ENCODE results near the gene MEDAG. TPM values are rescaled to one million over a fixed set of nuclear protein-coding genes. Genes with fewer than 3 reads are reported as not detected.

MEDAG gene
- total RNA-seq, 4 donors from 2014 or later = 10.3 to 15.9 (median 14.8) TPM

- Histone ChIP-seq H3K36me3 (peaks cover 3% of the 10 kb centered on the region), H3K4me1 (peaks cover 8% of the 10 kb centered on the region), H3K4me3 (no peak overlapping the region), H3K9me3 (no peaks in the 10 kb centered on the region), H3K27ac (no peak overlapping the region), H3K27me3 (peaks cover 3% of the 10 kb centered on the region)
- WGBS = 85% methylated on average over 1 of the region's 1 CpG
- DNase-seq (ENCODE audit: low spot score in 2 of 2) = no peak
- TF ChIP-seq EP300 (IDR thresholded peaks at IDR 0.05) = no peak
- no peak for TF ChIP-seq POLR2AphosphoS5 (IDR thresholded peaks at IDR 0.05)
- TF ChIP-seq, protein P1, sequence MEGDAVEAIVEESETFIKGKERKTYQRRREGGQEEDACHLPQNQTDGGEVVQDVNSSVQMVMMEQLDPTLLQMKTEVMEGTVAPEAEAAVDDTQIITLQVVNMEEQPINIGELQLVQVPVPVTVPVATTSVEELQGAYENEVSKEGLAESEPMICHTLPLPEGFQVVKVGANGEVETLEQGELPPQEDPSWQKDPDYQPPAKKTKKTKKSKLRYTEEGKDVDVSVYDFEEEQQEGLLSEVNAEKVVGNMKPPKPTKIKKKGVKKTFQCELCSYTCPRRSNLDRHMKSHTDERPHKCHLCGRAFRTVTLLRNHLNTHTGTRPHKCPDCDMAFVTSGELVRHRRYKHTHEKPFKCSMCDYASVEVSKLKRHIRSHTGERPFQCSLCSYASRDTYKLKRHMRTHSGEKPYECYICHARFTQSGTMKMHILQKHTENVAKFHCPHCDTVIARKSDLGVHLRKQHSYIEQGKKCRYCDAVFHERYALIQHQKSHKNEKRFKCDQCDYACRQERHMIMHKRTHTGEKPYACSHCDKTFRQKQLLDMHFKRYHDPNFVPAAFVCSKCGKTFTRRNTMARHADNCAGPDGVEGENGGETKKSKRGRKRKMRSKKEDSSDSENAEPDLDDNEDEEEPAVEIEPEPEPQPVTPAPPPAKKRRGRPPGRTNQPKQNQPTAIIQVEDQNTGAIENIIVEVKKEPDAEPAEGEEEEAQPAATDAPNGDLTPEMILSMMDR (IDR thresholded peaks at IDR 0.05) = no peak
- no peak for TF ChIP-seq POLR2A (IDR thresholded peaks at IDR 0.05)
Observed at GRCh38 chr13:30927595-30927994, 21.5 kb downstream of the MEDAG start.

- H3K27me3 ChIP-seq = peaks cover 5% of the 10 kb centered on the region
- H3K4me1 ChIP-seq = peaks cover 7% of the 10 kb centered on the region
- peaks cover 3% of the 10 kb centered on the region for H3K36me3 ChIP-seq
- DNase-seq (ENCODE audit: low spot score in 2 of 2) = no peak
- no peaks in the 10 kb centered on the region for H3K9me3 ChIP-seq
- H3K27ac ChIP-seq = no peak overlapping the region
- no peak for TF ChIP-seq POLR2AphosphoS5 (IDR thresholded peaks at IDR 0.05)
- no peak overlapping the region for H3K4me3 ChIP-seq
- WGBS = 59% methylated on average over 5 of the region's 5 CpGs
Observed at GRCh38 chr13:30928978-30929377, 22.9 kb downstream of the MEDAG start.

GRCh38 chr13:30932481-30933353 lies 26.6 kb downstream of the MEDAG start, which contains the start of gene TEX26:
Gene TEX26, plus strand, starts transcription at chr13:30932656. Its CDS starts 60 bp downstream, at chr13:30932716.
- peaks cover 7% of the 10 kb centered on the region for H3K4me1 ChIP-seq
- H3K4me3 ChIP-seq = no peak within 1 kb of the TSS
- H3K9me3 ChIP-seq = no peaks in the 10 kb centered on the region
- TF ChIP-seq EP300 (IDR thresholded peaks at IDR 0.05) (no peak), POLR2AphosphoS5 (IDR thresholded peaks at IDR 0.05) (no peak)
- H3K27ac ChIP-seq = no peak within 1 kb of the TSS
- no peaks in the 10 kb centered on the region for H3K36me3 ChIP-seq
- 32% methylated on average over 30 of the region's 32 CpGs for WGBS
- DNase-seq (ENCODE audit: low spot score in 2 of 2) = no peak
- H3K27me3 ChIP-seq = peaks cover 10% of the 10 kb centered on the region

- TF ChIP-seq POLR2AphosphoS5 (IDR thresholded peaks at IDR 0.05) (no peak), EP300 (IDR thresholded peaks at IDR 0.05) (no peak), POLR2A (IDR thresholded peaks at IDR 0.05) (no peak)
- TF ChIP-seq, protein P1 (IDR thresholded peaks at IDR 0.05) = no peak
- H3K27ac ChIP-seq = no peak overlapping the region
- WGBS = 85% methylated on average over 3 of the region's 3 CpGs
Observed at GRCh38 chr13:30933354-30933670, 27.2 kb downstream of the MEDAG start.

DNA sequence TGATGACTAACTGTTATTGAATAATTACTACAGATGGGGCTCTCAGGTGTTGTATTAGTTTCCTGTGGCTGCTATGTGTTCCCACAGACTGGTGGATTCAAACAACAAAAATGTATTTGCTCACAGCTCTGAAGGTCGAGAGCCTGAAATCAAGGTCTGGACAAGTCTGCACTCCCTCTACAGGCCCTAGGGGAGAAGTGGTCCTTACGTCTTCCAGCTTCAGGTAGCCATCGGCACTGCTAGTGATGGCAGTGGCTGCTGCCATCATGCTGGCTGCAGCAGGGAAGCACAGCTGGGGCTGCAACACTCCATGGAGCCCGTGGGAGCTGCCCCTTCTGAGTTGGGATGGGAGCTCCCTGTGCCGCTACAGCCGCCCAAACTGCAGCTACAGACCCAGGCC lies 28.3 kb downstream of the MEDAG start:
- 78% methylated on average over 3 of the region's 6 CpGs for WGBS
- Histone ChIP-seq H3K4me3 (no peak overlapping the region), H3K27me3 (peaks cover 10% of the 10 kb centered on the region), H3K4me1 (peaks cover 7% of the 10 kb centered on the region), H3K9me3 (no peaks in the 10 kb centered on the region), H3K36me3 (no peaks in the 10 kb centered on the region), H3K27ac (no peak overlapping the region)
- TF ChIP-seq POLR2A (IDR thresholded peaks at IDR 0.05) (no peak), EP300 (IDR thresholded peaks at IDR 0.05) (no peak), POLR2AphosphoS5 (IDR thresholded peaks at IDR 0.05) (no peak)
- TF ChIP-seq, protein P1 (IDR thresholded peaks at IDR 0.05) = no peak
- DNase-seq (ENCODE audit: low spot score in 2 of 2) = no peak

More at GRCh38 chr13:30933354-30933670, 27.2 kb downstream of the MEDAG start:
- DNase-seq (ENCODE audit: low spot score in 2 of 2) = no peak
- peaks cover 10% of the 10 kb centered on the region for H3K27me3 ChIP-seq
- H3K4me3 ChIP-seq = no peak overlapping the region
- H3K9me3 ChIP-seq = no peaks in the 10 kb centered on the region
- H3K36me3 ChIP-seq = no peaks in the 10 kb centered on the region
- peaks cover 7% of the 10 kb centered on the region for H3K4me1 ChIP-seq

DNA sequence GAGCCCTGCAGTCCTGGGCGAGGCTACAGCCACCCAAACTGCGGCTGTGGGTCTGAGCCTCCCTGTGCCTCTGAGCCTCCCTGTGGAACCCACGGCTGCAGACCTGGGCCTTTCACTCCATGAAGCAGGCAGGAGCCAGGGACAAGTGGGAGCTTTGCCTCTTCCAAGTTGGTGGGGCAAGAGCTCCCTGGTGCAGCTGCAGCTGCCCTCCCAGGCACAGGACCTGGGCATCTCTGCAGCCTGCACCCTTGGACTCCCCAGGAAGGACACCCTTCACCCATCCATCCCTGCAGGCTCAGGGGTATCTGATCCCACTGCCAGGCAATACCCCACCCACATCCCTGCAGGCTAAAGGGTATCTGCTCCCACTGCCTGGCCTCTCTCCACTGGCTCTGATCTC lies 28.7 kb downstream of the MEDAG start:
- Histone ChIP-seq H3K36me3 (no peaks in the 10 kb centered on the region), H3K4me3 (no peak overlapping the region), H3K27me3 (peaks cover 10% of the 10 kb centered on the region), H3K4me1 (peaks cover 7% of the 10 kb centered on the region), H3K9me3 (no peaks in the 10 kb centered on the region), H3K27ac (no peak overlapping the region)
- DNase-seq (ENCODE audit: low spot score in 2 of 2) = no peak
- TF ChIP-seq, protein P1 (IDR thresholded peaks at IDR 0.05) = no peak
- TF ChIP-seq POLR2A (IDR thresholded peaks at IDR 0.05) = no peak
- TF ChIP-seq EP300 (IDR thresholded peaks at IDR 0.05) = no peak
- TF ChIP-seq POLR2AphosphoS5 (IDR thresholded peaks at IDR 0.05) = no peak
- no CpG with 5 or more reads among the region's 3 CpGs for WGBS

Data from suprapubic skin (tissue), 4 donors.